ENCODE data around the gene DYNC2I2. TPM values are rescaled to one million over a fixed set of nuclear protein-coding genes. Genes with fewer than 3 reads are reported as not detected.
A peak's percentile ranks its signal among the peaks of the same experiment; 100 is the strongest.

Gene DYNC2I2
- polyA plus RNA-seq, 1 of the 3 experiments (the other 2 are of a cell fraction): 73.7 TPM

GRCh38 chr9:128703616-128704355 is 47.1 kb upstream of the DYNC2I2 start:
- Histone ChIP-seq H3K9me3 (no peaks in the 10 kb centered on the region), H3K27ac (ENCODE audit: low read depth in 2 of 2, low read length in 1 of 2) (no peak overlapping the region), H3K4me1 (ENCODE audit: control insufficient read depth in 1 of 2, insufficient read depth in 2 of 2, low read depth in 1 of 2, low read length in 1 of 2) (peaks cover 0 to 4% of the 10 kb centered on the region in 2 experiments; a peak in 1 of 4 replicates), H3F3A (replicated peaks; ENCODE audit: insufficient read depth) (peaks cover 19% of the 10 kb centered on the region), H3K9me2 (no peaks in the 10 kb centered on the region), H3K36me3 (replicated peaks in 1 of 2; ENCODE audit: control insufficient read depth in 1 of 2, insufficient read depth in 2 of 2, low read length in 1 of 2) (no peaks in the 10 kb centered on the region), H3K9ac (peak overlapping the region; percentile 84; the same call in 1 of the 2 replicates), H2AFZ (ENCODE audit: low read depth) (no peak overlapping the region), H3K4me2 (peak overlapping the region; percentile 93), H3K27me3 (ENCODE audit: insufficient read depth) (no peaks in the 10 kb centered on the region), H3K79me2 (ENCODE audit: insufficient read depth) (no peaks in the 10 kb centered on the region), H3K4me3 (ENCODE audit: low read depth in 2 of 2, low read length in 1 of 2) (peak overlapping the region; percentile 68 to 85; a peak in 3 of 4 replicates), H4K20me1 (ENCODE audit: insufficient read depth) (no peaks in the 10 kb centered on the region)
- no peak for TF ChIP-seq RCOR1 (IDR thresholded peaks at IDR 0.05; ENCODE audit: low read length)
- no peak for TF ChIP-seq CTCF (IDR thresholded peaks at IDR 0.05)
- TF ChIP-seq EP300 (IDR thresholded peaks at IDR 0.05; ENCODE audit: borderline replicate concordance in 1 of 2, low read depth in 1 of 2, low read length in 1 of 2): no peak
- no peak for TF ChIP-seq REST (IDR thresholded peaks at IDR 0.05; ENCODE audit: low read depth, low read length)
- no peak for TF ChIP-seq MEF2A (IDR thresholded peaks at IDR 0.05; ENCODE audit: borderline replicate concordance, low read depth)
- TF ChIP-seq GATA2 (CRISPR knock-in tag; IDR thresholded peaks at IDR 0.05): no peak
- no peak for TF ChIP-seq USF2 (IDR thresholded peaks at IDR 0.05; ENCODE audit: borderline replicate concordance, low read depth, low read length)
- no peak for TF ChIP-seq USF1 (IDR thresholded peaks at IDR 0.05; ENCODE audit: borderline replicate concordance, low read depth)
- TF ChIP-seq POLR2AphosphoS5 (IDR thresholded peaks at IDR 0.05; ENCODE audit: low read depth, low read length): no peak
- TF ChIP-seq YY1 (IDR thresholded peaks at IDR 0.05; ENCODE audit: low read depth): no peak
- TF ChIP-seq NFIC (IDR thresholded peaks at IDR 0.05; ENCODE audit: borderline replicate concordance): no peak
- no peak for TF ChIP-seq FOXJ3 (CRISPR knock-in tag; IDR thresholded peaks at IDR 0.05)
- no peak for TF ChIP-seq ELF1 (IDR thresholded peaks at IDR 0.05)
- TF ChIP-seq NRF1 (IDR thresholded peaks at IDR 0.05; ENCODE audit: low read depth, low read length): no peak
- no peak for TF ChIP-seq SIN3A (IDR thresholded peaks at IDR 0.05; ENCODE audit: borderline replicate concordance, low read depth, low read length)
- TF ChIP-seq MXI1 (IDR thresholded peaks at IDR 0.05; ENCODE audit: low read depth, low read length): no peak
- no peak for TF ChIP-seq FOXM1 (IDR thresholded peaks at IDR 0.05; ENCODE audit: low read depth)
- peak; percentile 27 for DNase-seq
- WGBS (ENCODE audit: low lambda C conversion rate): 95% methylated on average over 17 of the region's 31 CpGs
- CTCF ChIA-PET: interaction anchor here (0.6 to 4.0 kb wide), 13 partner anchors 9 to 268 kb away, joined by 3 to 64 read pairs (median 4); partner anchors contain the start of genes ENDOG, SET and ZDHHC12
- POLR2A ChIA-PET: interaction anchor here (0.8 kb wide), 1 partner anchor 15 kb away, joined by 3 read pairs; the partner anchor contains the start of gene SET

All from SK-N-SH (cell line).